ENCODE results near the gene TGFB1I1. TPM values are rescaled to one million over a fixed set of nuclear protein-coding genes. Genes with fewer than 3 reads are reported as not detected.
"Not testable (repeated sequence)": the region's sequence is repeated elsewhere in the genome, so short reads cannot be mapped to it uniquely, and the experiment has no call there.

The TGFB1I1 gene
- total RNA-seq, 1 experiment from 2014 or later = 0.43 TPM

DNA sequence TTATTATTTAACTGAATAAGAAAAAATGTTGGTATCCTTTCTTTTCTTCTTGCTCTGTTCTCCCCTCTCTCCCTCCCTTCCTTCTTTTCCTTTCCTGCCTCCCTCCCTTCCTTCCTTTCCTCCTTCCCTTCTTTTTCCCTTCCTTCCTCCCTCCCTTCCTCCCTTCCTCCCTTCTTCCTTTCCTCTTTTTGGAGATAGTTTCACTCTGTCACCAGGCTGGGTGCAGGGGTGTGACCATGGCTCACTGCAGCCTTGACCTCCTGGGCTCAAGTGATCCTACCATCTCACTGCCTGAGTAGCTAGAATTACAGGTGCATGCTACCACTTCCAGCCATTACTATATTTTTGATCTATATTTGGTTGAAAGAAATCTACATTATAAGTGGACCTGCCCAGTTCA, 41.9 kb downstream of the TGFB1I1 start:
- no peak for DNase-seq (ENCODE audit: low spot score)

DNA sequence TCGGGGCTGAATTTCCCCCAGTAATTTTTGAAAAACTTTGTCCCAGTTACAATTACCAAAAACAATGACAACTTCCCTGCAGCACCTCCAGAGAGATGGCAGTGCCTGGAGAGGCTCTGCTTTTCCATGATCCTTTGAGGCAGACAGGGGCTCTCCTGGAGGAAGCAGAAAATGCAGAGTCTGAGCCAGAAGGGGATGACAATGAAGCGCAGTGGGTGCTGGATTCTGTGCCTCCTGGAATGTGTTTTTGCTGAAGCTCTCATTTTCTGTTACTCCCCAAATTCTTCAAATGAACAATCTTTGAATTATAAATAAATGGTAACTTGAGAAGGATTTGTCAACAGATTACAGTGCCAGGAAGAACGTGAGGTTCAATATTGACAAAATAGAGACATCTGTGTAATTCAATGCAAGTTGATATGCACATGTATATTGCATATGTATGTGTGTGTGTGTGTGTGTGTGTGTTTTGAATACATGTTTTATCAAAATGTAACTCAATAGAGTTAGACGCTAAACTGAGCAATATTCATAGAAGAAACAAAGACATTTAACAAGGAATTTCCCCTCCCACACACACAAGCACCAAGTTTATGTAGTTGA, 45.9 kb downstream of the TGFB1I1 start:
- no peak for DNase-seq (ENCODE audit: low spot score)

DNA sequence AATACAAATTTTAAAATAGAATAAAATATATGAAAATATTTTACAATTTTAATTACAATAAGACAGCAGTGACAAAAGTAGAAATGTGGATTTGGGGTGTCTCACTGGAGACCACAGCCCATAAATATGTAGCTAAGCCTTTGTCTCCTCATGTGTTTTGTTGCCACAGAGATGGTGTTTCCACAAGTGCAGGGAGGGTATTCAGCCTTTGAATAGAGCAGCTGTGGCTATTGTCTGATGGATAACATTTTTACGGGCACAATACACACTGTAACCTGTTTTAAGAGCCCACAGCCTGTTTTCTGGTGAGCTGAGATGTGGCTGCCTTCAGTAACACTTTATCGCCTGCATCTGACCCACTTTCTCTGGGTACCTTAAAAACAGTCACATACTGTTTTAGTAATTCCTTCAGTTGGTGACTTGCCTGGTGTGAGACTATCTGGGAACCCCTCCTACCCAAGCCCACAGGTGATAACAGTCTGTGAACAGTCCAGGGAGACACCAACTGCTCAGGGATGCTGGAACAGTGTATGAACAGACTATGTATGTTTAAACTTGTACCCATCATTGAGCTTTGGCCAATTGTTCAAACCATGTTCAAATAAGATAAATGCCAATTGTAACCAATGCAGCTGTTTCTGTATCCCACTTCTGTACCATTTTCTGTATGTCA, 47.9 kb downstream of the TGFB1I1 start:
- no peak for DNase-seq (ENCODE audit: low spot score)

- DNase-seq (ENCODE audit: low spot score) = no peak
Measured at GRCh38 chr16:31521368-31521767, 49.4 kb downstream of the TGFB1I1 start.

DNA sequence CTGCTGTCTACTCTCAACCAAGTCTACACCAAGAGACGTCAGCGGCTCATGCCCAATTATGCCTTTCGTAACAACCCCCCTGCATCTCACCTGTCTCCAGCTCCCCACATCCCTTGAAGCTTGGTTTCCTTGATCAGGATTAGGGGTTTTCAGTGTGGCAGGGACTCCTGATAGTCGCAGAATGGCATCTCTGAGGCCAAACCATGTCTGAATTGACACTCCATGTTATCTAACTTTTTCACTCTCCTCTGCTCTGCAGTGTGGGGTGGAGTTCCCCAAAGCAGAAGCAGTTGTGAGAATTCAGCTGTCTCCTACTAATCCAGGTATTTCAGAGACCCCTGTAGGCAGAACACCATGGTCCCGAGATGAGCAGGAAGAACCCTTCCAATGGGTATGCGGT, 50.1 kb downstream of the TGFB1I1 start:
- no peak for DNase-seq (ENCODE audit: low spot score)

- DNase-seq (ENCODE audit: low spot score) = not testable (repeated sequence)
Measured at GRCh38 chr16:31523768-31524167, 51.8 kb downstream of the TGFB1I1 start.

- no peak for DNase-seq (ENCODE audit: low spot score)
Measured at GRCh38 chr16:31525113-31525512, 53.2 kb downstream of the TGFB1I1 start.

Other genes with a start within 250 kb of the TGFB1I1 start
- 4.3 and 5.1 TPM in 2 replicates for gene ITGAM, start 212.2 kb upstream of the TGFB1I1 start, total RNA-seq (2014; rRNA removed; shearing (Covaris generic))
- gene ITGAX, start 117.0 kb upstream of the TGFB1I1 start, total RNA-seq (2014; rRNA removed; shearing (Covaris generic)) = 0.15 and 0.26 TPM in 2 replicates
- gene ITGAD, start 78.8 kb upstream of the TGFB1I1 start, total RNA-seq (2014; rRNA removed; shearing (Covaris generic)) = not detected in 2 replicates
- not detected in 2 replicates for gene COX6A2, start 43.8 kb upstream of the TGFB1I1 start, total RNA-seq (2014; rRNA removed; shearing (Covaris generic))
- not detected in 2 replicates for gene ZNF843, start 29.4 kb upstream of the TGFB1I1 start, total RNA-seq (2014; rRNA removed; shearing (Covaris generic))
- gene ARMC5, start 12.7 kb upstream of the TGFB1I1 start, total RNA-seq (2014; rRNA removed; shearing (Covaris generic)) = 31.0 and 33.1 TPM in 2 replicates
- 0.29 and 0.86 TPM in 2 replicates for gene SLC5A2, start 11.0 kb downstream of the TGFB1I1 start, total RNA-seq (2014; rRNA removed; shearing (Covaris generic))
- gene RUSF1, start 36.2 kb downstream of the TGFB1I1 start, total RNA-seq (2014; rRNA removed; shearing (Covaris generic)) = 43.7 and 53.3 TPM in 2 replicates
- not detected in 2 replicates for gene AHSP, start 55.7 kb downstream of the TGFB1I1 start, total RNA-seq (2014; rRNA removed; shearing (Covaris generic))

All from HT-29 (cell line).